SIG-M5 treated with dmso at 0.1 percent for 504 hours (cell line): Measurements from ENCODE around the gene STARD8.
A peak's percentile ranks its signal among the peaks of the same experiment; 100 is the strongest.

Experiments used
- DNase-seq: peaks from one replicate; lab custom pipeline; 2025; ENCODE audit not compliant: unreplicated experiment; lab: John Stamatoyannopoulos, UW

The STARD8 gene

GRCh38 chrX:68690936-68691501 is 43.6 kb downstream of the STARD8 start:
- DNase-seq = no peak

DNA sequence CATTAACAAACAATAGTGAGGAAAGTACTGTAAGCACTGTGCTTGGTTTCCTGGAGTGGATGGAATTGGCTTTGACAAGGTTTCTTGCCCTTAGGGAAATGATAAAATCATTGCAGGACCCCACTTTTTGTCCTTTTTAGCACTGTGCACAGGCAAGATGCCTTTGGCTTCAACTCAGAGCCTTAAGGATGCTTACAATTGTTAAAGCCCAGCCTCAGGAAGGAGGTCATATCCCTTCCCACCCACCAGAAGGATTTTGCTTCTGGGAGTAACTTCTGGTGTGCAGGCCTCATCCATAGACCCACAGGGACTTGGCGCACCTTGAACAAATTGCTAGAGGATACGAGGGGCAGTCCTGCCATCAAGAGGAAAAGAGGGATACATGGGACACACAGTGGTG is 44.5 kb downstream of the STARD8 start:
- no peak for DNase-seq

DNA sequence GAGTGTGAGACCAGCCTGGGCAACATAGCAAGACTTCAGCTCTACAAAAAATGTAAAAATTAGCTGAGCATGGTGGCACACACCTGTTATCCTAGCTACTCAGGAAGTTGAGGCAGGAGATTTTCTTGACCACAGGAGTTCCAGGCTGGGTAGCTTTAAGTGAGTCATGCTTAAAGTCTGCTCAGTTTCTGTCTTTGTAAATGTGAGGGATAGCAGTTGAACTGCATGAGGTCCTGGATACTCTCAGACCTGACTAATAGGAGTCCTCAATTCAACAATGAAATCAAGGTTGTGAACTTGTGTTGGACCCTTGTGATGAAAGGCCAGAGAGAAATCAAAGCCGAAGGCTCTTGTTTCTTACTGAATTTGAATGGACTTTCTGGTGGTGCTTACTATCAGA is 45.2 kb downstream of the STARD8 start:
- no peak for DNase-seq

DNA sequence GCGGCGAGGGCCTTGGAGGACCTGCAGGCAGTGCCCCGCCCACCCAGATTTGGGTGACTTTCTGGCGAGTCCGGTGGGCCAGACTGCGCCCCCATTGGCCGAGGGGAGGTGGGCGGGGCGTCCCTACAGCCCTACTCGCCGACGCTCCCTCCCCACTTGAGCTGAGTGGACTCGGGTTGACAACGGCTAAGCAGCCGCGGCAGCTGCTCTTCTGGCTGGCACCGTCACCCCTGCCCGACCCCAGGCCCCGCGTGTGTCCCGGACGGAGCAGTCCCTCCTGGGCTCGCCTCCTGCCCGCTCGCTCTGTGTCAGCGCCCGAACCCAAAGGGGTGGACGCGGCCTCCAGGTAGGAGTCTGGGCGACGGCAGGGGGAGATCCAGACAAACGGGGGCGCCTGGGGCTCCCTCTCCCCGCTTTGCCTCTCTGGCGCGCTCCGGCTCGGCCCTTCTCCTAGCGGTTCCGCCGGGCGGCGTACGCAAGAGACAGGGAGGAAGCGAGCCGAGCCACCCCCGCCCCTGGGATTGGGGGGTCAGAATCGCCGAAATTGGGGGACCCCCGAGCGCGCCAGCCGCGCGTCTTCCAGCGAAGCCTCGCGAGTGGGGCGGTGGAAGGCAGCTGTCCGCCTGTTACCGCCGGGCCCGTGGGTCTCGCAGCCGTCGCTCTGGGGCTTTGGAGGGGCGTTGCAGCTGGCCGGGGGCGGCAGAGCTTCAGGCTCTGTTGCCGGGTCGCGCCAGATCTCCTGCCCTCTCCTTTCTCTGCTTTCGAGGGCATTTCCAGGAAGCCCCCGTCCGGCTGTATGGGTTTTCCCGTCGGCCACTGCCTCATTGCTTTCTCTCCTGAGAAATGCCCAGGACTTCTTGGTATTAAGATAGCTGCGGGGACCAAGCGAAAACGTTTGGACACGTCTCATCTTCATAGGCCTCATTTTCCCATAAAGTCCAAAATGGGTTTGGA is 46.3 kb downstream of the STARD8 start:
- DNase-seq = no peak

GRCh38 chrX:68694435-68695205 is 47.2 kb downstream of the STARD8 start:
- DNase-seq = no peak

DNA sequence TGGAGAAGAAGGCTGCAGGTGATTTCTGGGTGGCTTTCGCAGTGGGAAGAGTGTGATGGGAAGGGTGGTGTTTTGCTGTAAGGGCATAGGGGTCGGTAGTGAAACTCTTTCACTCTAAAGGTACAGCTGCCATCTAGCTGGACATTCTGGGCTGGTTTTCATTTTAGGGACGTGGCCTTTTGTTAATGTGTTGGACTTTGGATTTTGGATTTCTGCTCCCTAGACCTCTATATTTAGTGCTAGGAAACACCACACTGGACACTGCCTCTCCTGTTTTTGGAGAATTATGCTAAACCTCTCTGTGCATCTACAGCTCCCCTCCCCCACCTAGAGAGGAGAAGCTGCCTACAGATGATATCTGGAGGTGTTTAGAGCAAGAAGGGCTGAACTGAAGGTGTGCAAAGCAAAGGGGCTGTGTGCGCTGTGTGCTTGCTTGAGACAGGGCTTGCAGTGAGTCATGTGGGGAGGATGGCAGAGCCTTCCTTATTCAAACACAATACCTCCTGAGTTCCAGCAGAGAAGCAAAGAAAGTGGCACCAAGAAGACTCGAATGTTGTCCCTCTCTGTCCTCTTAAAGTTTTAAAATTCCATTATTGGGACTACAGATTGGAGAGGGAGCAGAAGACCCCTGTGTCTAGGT is 47.9 kb downstream of the STARD8 start:
- no peak for DNase-seq

GRCh38 chrX:68696267-68696990 is 49.0 kb downstream of the STARD8 start:
- no peak for DNase-seq

- DNase-seq = no peak
These were observed 49.6 kb downstream of the STARD8 start for GRCh38 chrX:68697036-68697435.

DNA sequence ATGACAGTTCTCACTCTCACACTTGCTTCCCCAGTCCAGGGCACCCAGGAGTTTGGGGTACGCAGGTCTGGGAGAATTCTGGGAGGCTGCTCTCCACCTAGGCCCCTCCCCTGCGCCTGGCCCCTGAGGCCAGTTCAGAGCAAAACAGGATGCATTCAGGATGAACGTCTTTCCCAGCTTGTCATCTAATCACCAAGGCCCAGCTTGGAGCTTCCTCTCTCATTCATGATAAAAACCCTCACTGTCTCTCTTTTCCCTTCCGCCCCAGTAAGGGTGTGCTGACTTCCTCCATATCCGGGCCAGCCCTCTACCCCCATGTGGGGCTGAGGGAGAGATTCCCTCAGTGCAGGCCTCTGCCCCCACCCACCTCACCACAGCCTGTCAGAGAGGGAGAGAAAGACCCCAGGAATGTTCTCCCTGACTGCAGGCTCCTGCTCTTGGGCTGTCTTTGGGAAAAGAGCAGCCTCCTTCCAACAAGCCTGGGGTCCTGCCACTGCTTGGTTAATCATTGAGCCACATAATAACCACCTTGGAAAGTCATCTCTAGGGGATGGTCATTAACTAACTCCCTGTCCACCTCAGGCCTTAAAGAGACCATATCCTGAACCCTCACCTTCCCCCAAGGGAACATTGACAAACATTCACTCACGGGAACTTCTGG is 50.1 kb downstream of the STARD8 start:
- no peak for DNase-seq

DNA sequence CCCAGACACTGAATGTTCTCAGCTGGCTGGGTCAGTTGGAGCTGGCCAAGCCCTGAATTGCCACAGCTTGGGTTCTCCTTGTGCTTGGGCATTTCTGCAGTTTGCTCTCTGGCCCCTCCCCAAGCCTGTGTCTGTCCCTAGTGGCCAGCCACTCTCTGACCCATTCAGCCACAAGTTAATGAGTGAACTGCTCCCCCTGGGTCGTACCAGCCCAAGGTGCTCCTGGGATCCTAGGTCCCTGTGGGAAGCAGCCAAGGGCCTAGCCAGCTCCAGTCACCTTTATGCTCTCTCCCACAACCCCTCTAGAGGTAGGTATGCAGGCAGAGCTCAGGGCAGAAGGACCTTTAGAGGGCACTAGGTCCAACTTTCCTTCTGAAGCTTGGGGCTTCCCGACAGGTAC is 51.5 kb downstream of the STARD8 start:
- no peak for DNase-seq

DNA sequence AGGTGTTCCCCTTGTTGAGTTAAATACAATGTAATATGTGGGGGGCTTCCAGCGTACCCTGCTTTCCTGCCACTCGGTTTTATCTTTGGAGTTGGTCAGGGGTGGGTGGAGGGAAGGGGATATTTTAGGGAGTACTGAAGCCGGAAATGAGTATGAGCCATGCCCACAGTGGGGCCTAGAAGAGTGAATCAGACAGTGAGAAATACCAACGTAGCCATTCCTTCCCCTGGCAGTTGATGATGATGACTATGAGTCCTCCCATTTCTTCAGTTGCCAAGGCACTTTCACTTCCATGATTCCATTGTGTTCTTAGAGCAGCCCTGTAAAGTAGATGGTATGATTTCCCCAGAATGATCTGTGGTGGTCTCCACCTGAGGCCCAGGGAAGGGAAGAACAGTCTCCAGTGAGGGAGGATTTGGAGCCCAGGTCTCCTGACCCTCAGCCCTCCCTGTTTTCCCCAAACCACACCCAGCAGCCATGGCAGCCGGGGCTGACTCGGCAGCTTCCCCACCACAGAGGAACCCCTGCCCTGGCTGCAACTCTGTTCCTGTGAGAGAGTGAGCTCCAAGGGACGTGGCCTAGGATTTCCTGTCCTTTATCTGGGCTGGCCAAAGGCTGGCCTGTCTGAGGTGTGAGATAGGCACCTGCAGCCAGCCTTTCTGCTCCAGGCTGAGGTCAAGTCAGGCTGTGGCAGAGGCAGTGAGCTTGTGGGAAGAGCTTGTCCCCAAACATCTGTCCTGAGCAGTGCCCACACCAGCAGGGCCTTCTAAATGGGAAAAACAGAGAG is 52.7 kb downstream of the STARD8 start:
- peak; percentile 55 for DNase-seq

- no peak for DNase-seq
These were observed 55.9 kb downstream of the STARD8 start for GRCh38 chrX:68703369-68703768.

DNA sequence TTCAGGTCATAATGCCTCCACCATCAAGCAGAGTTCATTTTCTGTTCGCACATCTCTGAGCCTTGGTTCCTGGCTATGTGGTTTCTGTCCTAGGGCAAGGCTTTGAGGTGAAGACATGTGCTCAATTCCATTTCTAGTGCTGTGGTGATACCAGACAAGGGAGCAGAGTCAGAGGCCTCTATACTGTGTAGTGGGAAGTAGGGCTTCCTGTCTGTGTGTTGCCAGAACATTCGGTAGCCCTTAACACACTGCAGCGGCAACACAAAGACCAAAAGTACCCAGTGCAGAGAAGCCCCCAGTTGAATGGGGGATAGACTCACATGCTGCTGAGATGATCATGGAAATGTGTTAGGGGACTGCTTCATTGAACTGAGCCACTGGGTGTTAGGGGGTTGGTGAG is 56.4 kb downstream of the STARD8 start:
- no peak for DNase-seq

- DNase-seq = no peak
These were observed 58.5 kb downstream of the STARD8 start for GRCh38 chrX:68705986-68706385.

GRCh38 chrX:68708503-68709290 is 61.2 kb downstream of the STARD8 start:
- no peak for DNase-seq

GRCh38 chrX:68710870-68711576 is 63.6 kb downstream of the STARD8 start:
- peak; percentile 13 for DNase-seq

GRCh38 chrX:68711845-68712244 is 64.4 kb downstream of the STARD8 start:
- DNase-seq = no peak

- no peak for DNase-seq
These were observed 67.4 kb downstream of the STARD8 start for GRCh38 chrX:68714856-68715255.
